ENCODE data around the gene OPCML.

OPCML gene

GRCh38 chr11:132520199-132520598 lies 1012.1 kb downstream of the OPCML start:
- no peak for TF ChIP-seq CTCF (IDR thresholded peaks at IDR 0.05; ENCODE audit: control insufficient read depth, insufficient read depth, low read depth, low read length, missing control alignments)
- no peak overlapping the region for H3K4me3 ChIP-seq (ENCODE audit: control insufficient read depth, low read depth, low read length)
- no peak for DNase-seq (ENCODE audit: low read depth)

- H3K4me3 ChIP-seq (ENCODE audit: control insufficient read depth, low read depth, low read length): no peak overlapping the region
- no peak for DNase-seq (ENCODE audit: low read depth)
- no peak for TF ChIP-seq CTCF (IDR thresholded peaks at IDR 0.05; ENCODE audit: control insufficient read depth, insufficient read depth, low read depth, low read length, missing control alignments)
These were observed 1013.0 kb downstream of the OPCML start for GRCh38 chr11:132519241-132519815.

GRCh38 chr11:132504501-132505041 lies 1027.7 kb downstream of the OPCML start:
- H3K4me3 ChIP-seq (ENCODE audit: control insufficient read depth, low read depth, low read length): no peak overlapping the region
- TF ChIP-seq CTCF (IDR thresholded peaks at IDR 0.05; ENCODE audit: control insufficient read depth, insufficient read depth, low read depth, low read length, missing control alignments): no peak
- no peak for DNase-seq (ENCODE audit: low read depth)

GRCh38 chr11:132501356-132501755 lies 1030.9 kb downstream of the OPCML start:
- TF ChIP-seq CTCF (IDR thresholded peaks at IDR 0.05; ENCODE audit: control insufficient read depth, insufficient read depth, low read depth, low read length, missing control alignments): no peak
- DNase-seq (ENCODE audit: low read depth): no peak
- H3K4me3 ChIP-seq (ENCODE audit: control insufficient read depth, low read depth, low read length): no peak overlapping the region

- no peak for TF ChIP-seq CTCF (IDR thresholded peaks at IDR 0.05; ENCODE audit: control insufficient read depth, insufficient read depth, low read depth, low read length, missing control alignments)
- no peak overlapping the region for H3K4me3 ChIP-seq (ENCODE audit: control insufficient read depth, low read depth, low read length)
- no peak for DNase-seq (ENCODE audit: low read depth)
These were observed 1032.6 kb downstream of the OPCML start for GRCh38 chr11:132499661-132500060.

GRCh38 chr11:132496341-132496740 lies 1036.0 kb downstream of the OPCML start:
- no peak for DNase-seq (ENCODE audit: low read depth)
- no peak overlapping the region for H3K4me3 ChIP-seq (ENCODE audit: control insufficient read depth, low read depth, low read length)
- TF ChIP-seq CTCF (IDR thresholded peaks at IDR 0.05; ENCODE audit: control insufficient read depth, insufficient read depth, low read depth, low read length, missing control alignments): no peak

All from AG09309 (cell line).